Keratinocyte (primary cell): ENCODE results near the gene SLBP.

ENCODE experiments used
- CTCF ChIP-seq, 3 experiments: IDR thresholded peaks in 1 of 3; conservative IDR thresholded peaks in 1 of 3; optimal IDR thresholded peaks in 1 of 3; 2 replicates in 2 of 3; 3 replicates in 1 of 3; pipeline versions ENCODE3 to v1.5.1; 2011; ENCODE audit warnings: low read length in 3 of 3, mild to moderate bottlenecking in 3 of 3, moderate library complexity in 2 of 3, control low read depth in 1 of 3, inconsistent platforms in 1 of 3; ENCODE audit not compliant: insufficient read depth in 2 of 3; ENCODE audit errors: extremely low read depth in 1 of 3
- EZH2 ChIP-seq: IDR thresholded peaks from one replicate; pipeline ENCODE4 v1.6.1; 2012; ENCODE audit warnings: inconsistent platforms, mild to moderate bottlenecking, low read length, moderate library complexity

GRCh38 chr4:1753697-1754311 is 41.7 kb upstream of the SLBP start:
- TF ChIP-seq CTCF (optimal IDR thresholded peaks at IDR 0.05 in 1 of 3, IDR thresholded peaks at IDR 0.05 in 1 of 3, conservative IDR thresholded peaks at IDR 0.05 in 1 of 3; ENCODE audit: extremely low read depth in 1 of 3, insufficient read depth in 2 of 3, low read length in 3 of 3) = no peak
- TF ChIP-seq EZH2 = no peak
